ENCODE results near the gene VPS45.
"Not testable (repeated sequence)": the region's sequence is repeated elsewhere in the genome, so short reads cannot be mapped to it uniquely, and the experiment has no call there.

Gene VPS45

DNA sequence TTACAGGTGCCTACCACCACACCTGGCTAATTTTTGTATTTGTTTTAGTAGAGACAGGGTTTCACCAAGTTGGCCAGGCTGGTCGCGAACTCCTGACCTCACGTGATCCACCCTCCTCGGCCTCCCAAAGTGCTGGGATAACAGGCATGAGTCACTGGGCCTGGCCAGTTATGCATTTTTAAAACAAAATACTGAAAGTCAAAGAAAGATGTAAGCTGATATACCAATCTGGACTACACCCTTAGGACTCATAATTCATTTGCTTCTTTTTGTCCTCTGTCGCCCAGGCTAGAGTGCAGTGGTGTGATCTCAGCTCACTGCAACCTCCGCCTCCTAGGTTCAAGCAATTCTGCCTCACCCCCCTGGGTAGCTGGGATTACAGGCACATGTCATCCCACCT lies 67.8 kb downstream of the VPS45 start:
- DNase-seq, result not testable (repeated sequence)

GRCh38 chr1:150138044-150138443 lies 70.5 kb downstream of the VPS45 start:
- no peak for DNase-seq

DNA sequence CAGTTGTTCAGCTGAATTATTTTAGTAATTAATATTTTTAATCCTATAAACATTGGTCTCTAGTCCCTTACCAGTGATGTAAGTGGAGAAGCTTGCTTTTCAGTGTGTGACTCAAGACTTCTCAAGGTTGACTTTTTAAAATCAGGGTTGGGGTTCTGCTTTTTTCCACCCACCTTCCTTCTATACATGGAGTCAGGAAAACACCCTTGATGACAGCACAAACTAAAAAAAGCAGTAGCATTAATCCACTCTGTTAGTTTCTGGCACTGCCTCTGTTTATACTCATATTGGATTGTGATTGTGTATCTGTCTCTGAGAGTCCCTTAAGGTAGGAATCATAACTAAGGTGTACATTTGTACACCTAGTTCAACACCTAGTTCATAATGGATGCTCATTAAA lies 73.9 kb downstream of the VPS45 start:
- DNase-seq, result no peak

- no peak for DNase-seq
Observed at GRCh38 chr1:150142083-150142482, 74.5 kb downstream of the VPS45 start.

DNA sequence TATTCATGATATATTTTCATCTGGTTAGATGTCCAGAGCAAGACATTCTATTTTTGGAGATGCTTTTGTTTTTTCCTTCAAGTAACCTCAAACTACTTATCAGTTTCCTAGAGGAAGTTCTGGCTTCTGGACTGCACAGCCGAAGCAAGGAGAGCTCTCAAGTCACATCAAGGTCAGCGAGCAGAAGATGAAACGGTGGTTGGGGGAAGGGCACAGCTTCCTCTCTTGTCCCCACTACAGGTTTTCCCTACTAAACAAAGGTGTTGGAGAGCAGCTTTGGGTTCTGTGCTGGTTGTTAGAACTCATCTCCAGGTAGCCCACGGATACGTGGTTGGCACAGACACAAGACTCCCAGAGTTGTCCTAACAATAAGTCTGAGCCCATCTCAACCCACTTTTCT lies 77.0 kb downstream of the VPS45 start:
- DNase-seq, result no peak

- not testable (repeated sequence) for DNase-seq
Observed at GRCh38 chr1:150146016-150146415, 78.4 kb downstream of the VPS45 start.

DNA sequence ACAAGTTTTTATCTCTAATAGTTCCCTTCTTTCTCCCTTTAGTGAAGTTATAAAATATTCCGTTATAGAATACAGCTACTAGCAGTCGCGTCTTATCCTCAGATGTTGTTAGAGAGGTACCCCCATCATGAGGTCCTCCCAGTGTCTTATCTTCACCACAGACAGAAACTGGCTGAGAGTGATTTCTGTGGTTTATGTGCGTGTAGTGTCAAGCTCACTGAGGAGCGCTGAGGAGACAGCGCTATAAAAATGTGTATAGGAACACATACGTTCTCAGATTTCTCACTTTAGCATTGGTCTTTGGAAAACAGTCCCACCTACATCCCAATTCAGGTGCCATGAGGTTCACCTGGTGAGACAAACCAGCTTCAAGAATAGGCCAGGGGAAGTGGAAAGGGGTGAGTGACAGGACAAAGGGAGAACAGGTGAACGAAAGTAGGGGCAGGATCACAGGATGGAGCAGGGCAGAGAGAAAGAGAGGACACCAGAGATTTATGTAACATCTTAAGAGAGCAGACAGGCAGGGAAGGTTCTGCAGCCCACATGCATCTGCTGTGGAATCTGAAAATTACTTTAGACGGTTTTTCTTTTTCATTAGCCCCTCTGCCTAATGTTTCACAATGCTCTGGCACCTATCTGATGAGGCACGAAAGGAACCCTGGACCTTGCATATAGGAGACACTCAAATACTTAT lies 79.4 kb downstream of the VPS45 start:
- no peak for DNase-seq

GRCh38 chr1:150148837-150149270 lies 81.3 kb downstream of the VPS45 start:
- no peak for DNase-seq

GRCh38 chr1:150149271-150150132 lies 81.9 kb downstream of the VPS45 start, which contains the start of gene PLEKHO1:
TSS of gene PLEKHO1 (plus strand) at chr1:150149916. CDS start at chr1:150150258, 342 bp downstream.
- peak; percentile 45 to 55 for DNase-seq

GRCh38 chr1:150150133-150151021 lies 82.8 kb downstream of the VPS45 start:
- no peak for DNase-seq

GRCh38 chr1:150151291-150152181 lies 84.0 kb downstream of the VPS45 start:
- no peak for DNase-seq

- no peak for DNase-seq
Observed at GRCh38 chr1:150152182-150152536, 84.6 kb downstream of the VPS45 start.

- DNase-seq, result no peak
Observed at GRCh38 chr1:150152772-150153456, 85.3 kb downstream of the VPS45 start.

DNA sequence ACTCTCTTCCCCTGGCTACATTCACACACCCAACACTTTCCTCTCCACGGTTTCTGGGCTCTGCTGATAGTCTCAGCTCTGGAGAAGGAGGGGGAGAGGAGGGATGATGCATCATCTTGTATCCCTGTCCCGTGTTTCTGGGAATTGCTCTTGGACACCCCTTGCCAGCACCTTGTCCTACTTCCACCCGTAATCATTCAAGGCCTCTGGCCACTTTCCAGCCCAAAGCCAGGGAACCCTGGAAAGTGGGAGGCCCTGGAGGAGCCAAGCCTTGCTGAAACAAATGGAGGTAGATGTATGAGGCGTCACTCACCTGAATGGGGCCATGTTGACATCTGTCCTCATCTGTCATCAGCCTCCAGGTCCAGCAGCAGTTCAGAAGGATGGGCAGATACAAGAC lies 86.6 kb downstream of the VPS45 start:
- DNase-seq, result no peak

DNA sequence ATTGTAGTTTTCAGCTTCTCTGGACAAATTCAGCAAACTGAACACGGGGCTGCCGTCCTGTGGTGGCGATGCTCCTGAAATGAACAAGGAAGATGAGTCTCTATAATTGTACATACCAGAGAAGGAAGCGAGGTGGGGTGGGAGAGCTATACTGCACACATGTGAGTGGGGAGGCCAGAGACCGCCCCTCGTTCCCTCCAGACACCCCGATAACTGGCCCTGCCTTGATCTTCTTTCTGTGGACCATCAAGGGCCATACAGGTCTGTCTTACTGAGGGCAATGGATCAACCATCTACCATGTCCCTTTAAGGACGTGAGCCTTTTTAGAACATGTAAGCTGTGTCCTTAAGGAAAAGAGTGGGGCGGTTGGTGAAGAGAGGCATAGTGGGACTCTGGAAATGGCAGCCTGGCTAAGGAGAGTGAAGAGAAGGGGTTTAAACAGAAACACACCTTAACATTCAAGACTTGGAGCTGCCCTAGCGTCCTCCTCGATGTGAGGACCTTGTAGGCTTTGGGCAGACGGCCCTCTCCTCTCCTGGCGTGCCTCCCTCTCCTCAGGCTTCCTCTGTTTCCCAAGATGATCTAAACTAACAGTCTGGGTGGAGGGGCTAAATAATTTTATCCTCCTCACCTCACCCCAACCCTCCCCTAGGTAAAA lies 88.0 kb downstream of the VPS45 start:
- DNase-seq, result no peak

- DNase-seq, result no peak
Observed at GRCh38 chr1:150156868-150157603, 89.5 kb downstream of the VPS45 start.

GRCh38 chr1:150159550-150159949 lies 92.0 kb downstream of the VPS45 start:
- DNase-seq, result no peak

DNA sequence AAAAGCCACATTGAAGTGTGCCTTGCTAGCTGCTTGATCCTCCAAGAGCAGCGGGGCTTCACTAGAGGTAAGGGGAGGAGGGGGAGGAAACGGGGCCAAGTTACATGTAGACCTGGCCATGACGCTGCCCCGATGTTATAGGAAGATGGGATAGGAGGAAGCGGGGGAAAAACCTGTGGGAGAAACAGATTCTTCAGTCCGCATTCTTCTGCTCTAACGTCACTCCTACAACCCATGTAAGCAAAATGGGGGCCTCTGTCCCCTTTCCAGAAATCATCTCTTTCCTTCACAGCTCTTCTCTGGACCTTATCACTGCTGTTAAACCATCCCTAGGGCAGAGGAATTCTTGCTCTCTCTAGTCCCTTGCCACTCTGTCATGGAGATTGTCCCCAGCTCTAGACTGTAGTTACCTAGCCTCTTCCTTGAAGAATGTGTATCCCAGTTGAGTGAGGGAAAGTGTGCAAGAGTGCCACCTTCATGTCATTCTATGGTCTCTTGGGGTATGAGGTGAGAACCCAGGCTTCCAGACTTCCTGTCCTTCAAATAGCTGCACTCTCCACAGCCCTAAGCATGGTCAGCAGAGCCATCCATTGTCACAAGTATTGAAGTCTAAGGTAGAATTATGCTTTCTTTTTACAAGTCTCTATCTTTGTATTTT lies 93.5 kb downstream of the VPS45 start:
- DNase-seq, result no peak

DNA sequence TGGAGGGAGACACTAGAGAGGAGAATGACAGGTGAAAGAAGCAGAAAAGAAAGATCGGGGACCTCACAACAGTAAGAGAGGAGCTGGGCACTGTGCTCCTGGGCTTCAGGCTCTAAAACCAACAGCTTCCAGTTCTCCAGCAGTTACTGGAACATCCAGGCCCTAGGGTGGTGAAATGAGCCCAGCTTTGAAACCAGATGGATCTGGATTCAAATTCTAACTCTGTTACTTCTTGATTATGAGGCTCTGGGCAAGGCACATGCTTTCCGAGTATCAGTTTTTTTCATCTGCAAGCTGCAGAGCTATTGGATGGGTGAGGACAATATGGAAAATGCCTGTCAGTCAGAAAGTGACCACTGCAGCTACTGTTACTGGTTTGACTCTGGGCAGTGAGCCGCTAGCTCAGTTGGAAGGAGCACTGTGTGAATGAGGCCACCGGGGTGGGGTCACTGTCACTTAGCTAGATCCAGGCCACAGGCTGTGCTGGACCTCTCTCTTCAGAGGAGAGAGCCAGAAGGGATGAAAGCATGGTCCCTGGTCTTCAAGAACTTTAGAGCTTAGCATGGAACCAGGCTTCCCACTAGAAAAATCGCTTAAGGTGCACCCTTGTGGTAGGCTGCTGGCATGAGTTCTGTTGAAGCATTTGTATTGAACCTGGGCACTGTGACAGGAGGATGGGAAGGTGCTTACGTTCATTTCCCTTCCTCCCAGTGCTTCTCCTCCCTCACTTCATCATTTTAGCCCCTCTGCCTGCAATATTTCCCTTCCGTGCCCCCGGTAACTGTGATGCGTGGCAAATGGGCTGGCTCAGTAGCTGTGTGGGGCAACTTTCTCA lies 94.4 kb downstream of the VPS45 start:
- DNase-seq, result no peak

All from hippocampal formation (tissue), 2 donors.